AG09309 (cell line): ENCODE data around the gene EXOSC5.
A peak's percentile ranks its signal among the peaks of the same experiment; 100 is the strongest.

Experiments used
- DNase-seq: peaks from one replicate; pipeline ENCODE4 v3.0.0-alpha.2; 2010; ENCODE audit warnings: low read depth
- H3K4me3 ChIP-seq: 2 replicates; pipeline ENCODE4 v1.5.1; 2011; ENCODE audit warnings: mild to moderate bottlenecking, low read depth, low read length, moderate library complexity; ENCODE audit not compliant: control insufficient read depth
- TF ChIP-seq, protein P1 (sequence below): IDR thresholded peaks from 2 replicates; pipeline ENCODE4 v1.5.1; 2011; ENCODE audit warnings: mild to moderate bottlenecking, low read depth, low read length, inconsistent platforms; ENCODE audit not compliant: insufficient read depth, control insufficient read depth; ENCODE audit errors: missing control alignments

EXOSC5 gene

DNA sequence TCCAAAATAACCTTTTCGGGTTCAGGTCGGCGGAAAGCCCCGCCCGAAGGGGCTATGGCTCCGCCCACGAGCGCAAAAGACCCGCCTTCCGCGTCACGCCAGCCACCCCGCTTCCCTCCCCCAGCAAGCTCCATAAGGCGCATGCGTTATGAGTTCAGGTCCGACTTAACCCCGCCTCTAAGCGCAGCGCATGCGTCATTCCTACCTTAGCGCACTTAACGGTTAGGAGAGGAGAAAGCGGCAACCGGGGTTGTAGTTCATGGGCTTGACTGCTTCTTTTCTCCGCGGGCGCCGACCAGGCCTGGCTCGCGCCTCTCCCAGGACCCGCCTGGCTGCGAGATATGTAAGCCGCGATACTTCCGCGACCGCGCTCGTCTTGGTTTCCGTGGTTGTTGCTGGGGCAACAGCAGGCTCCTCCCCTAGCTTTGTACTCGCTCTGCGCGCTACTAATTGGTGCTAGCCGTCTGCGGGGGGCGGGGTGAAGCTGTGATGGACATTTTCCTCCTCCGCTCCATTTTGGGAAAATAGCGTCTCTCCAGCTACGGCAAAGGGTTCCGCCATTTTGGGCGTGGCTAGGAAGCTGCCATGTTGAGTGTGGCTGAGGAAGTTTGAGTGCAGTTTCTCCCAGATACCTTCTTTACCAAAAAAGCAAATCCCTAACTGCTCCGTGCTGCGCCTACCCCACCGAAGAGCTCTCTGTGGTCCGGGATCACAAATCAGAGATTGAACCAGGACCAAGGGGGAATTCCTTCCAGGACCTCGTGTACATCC lies 33.2 kb downstream of the EXOSC5 start, which contains the start of gene B9D2:
B9D2 (minus strand) TSS at position 397 of the 771 bp plus-strand sequence. CDS start 630 bp downstream, outside the sequence.
- TF ChIP-seq, protein P1, sequence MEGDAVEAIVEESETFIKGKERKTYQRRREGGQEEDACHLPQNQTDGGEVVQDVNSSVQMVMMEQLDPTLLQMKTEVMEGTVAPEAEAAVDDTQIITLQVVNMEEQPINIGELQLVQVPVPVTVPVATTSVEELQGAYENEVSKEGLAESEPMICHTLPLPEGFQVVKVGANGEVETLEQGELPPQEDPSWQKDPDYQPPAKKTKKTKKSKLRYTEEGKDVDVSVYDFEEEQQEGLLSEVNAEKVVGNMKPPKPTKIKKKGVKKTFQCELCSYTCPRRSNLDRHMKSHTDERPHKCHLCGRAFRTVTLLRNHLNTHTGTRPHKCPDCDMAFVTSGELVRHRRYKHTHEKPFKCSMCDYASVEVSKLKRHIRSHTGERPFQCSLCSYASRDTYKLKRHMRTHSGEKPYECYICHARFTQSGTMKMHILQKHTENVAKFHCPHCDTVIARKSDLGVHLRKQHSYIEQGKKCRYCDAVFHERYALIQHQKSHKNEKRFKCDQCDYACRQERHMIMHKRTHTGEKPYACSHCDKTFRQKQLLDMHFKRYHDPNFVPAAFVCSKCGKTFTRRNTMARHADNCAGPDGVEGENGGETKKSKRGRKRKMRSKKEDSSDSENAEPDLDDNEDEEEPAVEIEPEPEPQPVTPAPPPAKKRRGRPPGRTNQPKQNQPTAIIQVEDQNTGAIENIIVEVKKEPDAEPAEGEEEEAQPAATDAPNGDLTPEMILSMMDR, result no peak
- DNase-seq, result peak; percentile 94

DNA sequence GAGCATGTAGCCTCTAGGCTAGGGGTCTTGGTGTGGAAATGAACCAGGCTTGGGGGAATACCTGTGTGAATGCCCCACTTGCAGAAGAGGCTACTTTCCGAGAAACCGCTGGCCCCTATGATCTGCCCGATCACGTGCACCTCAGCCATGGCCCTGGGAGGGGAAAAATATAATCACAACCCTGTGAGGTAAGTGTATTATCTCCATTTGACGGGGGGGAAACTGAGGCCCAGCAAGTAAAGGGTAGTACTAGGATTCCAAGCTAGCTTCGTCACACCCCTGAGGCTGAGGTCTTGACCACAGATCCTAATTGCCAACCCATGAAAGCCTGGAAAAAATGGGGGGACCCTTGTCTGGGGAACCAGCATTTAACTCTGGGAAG lies 33.8 kb downstream of the EXOSC5 start:
- TF ChIP-seq, protein P1, result no peak
- no peak for DNase-seq
- H3K4me3 ChIP-seq, result peak overlapping the region; percentile 81

More for the DNA sequence above, 33.2 kb downstream of the EXOSC5 start, which contains the start of gene B9D2:
- peak within 1 kb of the TSS; percentile 81 for H3K4me3 ChIP-seq

DNA sequence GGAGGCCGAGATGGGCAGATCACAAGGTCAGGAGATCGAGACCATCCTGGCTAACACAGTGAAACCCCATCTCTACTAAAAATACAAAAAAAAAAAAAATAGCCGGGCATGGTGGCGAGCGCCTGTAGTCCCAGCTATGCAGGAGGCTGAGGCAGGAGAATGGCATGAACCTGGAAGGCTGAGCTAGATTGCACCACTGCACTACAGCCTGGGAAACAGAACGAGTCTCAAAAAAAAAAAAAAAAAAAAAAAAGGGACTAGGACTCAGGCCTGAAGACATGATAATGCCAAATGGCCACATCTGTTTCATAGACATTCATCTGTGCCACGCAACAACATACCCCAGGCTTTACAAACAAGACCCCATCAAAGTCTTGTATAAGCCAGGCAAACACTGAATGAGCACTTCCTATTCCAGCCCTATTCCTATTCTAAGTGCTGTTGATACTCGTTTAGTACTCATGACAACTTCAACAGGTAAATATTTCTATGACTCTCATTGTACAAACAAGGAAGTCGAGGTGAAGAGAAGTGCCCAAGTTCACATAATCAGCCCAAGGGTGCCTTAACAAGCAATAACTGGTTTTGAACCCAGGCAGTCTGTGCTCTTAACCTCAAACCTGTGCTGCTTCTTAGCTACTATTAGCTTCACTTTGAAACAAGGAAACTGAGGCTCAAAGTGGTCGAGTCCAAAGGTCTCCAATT lies 34.9 kb downstream of the EXOSC5 start:
- TF ChIP-seq, protein P1, result no peak
- no peak for DNase-seq
- no peak overlapping the region for H3K4me3 ChIP-seq

DNA sequence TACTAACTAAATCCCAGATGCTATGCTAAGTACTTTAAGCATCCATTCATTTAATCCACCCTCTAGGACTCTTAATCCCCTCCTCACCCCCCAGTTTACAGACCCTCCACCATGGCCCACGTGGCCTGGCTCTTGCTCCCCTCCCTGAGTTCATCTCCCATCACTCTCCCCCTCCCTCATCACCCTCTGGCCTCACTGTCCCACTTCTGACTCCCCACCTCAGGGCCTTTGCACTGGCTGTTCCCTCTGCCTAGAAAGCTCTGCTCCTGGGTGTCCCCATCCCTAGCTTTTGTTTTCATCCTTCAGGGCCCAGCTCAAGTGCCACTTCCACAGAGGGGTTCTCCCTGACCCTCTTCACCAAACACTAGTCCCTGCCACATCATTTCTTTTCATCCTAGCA lies 37.4 kb downstream of the EXOSC5 start:
- no peak overlapping the region for H3K4me3 ChIP-seq
- no peak for DNase-seq
- TF ChIP-seq, protein P1, result no peak

DNA sequence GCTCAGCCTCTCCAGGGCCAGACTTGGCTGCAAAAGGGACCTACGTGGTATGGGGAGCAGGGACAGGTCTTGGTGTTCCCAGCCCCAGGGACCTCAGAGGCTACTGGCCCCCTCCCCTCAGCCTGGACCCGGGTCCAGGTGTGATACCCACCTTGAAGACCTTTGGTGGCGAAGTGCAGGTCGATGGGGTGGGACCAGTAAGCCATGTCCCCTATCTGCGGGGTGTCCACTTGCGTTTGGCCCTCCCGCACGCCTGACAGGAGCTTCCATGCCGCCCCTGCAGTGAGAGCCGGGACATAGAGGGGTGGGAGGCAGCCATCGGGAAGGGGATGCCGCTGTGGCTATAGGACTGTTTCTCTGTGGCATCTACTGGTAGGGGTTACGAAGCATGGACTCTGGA lies 39.4 kb downstream of the EXOSC5 start:
- no peak for DNase-seq

DNA sequence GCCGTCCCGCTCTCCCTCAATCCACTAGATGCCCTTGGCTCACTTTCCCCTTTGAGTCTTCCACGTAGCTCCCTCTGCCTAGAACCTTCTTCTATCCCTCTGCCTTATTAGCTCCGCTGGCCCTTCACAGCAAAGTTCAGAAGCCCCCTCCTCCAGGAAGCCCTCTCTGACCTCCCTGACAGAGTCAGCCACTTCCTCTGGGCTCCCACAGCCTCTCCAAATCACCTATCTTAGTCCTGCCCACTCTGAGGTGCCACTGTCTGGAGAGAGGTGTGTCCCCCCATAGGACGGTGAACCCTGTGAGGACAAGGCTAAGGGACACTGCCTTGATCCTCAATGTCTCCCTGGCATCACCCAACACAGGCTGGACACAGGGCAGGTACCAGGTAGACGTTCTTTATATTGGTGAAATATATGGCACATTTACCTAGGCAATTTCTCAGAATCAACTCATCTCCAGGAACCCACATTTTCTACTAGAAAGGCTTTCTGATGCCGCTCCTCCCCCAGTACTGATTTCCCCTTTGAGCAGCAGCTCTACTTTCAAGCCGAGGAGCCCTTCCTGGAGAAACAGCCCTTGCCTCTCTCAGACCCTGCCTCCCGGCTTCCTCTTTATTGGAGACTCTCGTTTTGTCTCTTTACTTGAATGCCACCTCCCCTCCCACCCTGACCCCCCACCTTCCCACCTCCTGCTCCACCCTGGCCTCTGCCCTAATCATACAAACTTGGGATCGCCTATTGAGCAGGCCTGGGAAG lies 40.0 kb downstream of the EXOSC5 start:
- TF ChIP-seq, protein P1, result no peak
- no peak overlapping the region for H3K4me3 ChIP-seq
- DNase-seq, result no peak

More for the DNA sequence above, 39.4 kb downstream of the EXOSC5 start:
- H3K4me3 ChIP-seq, result no peak overlapping the region
- TF ChIP-seq, protein P1, result no peak
